ENCODE data around the gene NOX5.

Gene NOX5

DNA sequence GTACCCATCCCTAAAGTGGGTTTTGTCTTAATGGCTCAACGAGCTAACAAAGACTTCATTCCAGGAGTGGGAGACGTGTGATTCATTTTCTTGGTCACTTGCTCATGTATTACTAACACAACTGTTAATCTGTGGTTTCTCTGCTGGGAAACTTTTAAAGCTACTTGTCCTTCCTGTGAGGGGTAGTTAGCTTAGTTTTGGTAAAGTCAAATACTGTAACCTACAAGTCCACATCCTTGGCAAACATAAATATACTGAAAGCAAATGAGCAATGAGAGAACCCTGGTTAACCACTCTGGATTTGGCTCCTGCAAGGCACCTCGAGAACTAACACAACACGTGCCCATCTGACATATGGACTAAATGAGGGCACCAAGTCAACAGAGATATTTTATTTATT lies 19.9 kb downstream of the NOX5 start:
- TF ChIP-seq, protein P1, sequence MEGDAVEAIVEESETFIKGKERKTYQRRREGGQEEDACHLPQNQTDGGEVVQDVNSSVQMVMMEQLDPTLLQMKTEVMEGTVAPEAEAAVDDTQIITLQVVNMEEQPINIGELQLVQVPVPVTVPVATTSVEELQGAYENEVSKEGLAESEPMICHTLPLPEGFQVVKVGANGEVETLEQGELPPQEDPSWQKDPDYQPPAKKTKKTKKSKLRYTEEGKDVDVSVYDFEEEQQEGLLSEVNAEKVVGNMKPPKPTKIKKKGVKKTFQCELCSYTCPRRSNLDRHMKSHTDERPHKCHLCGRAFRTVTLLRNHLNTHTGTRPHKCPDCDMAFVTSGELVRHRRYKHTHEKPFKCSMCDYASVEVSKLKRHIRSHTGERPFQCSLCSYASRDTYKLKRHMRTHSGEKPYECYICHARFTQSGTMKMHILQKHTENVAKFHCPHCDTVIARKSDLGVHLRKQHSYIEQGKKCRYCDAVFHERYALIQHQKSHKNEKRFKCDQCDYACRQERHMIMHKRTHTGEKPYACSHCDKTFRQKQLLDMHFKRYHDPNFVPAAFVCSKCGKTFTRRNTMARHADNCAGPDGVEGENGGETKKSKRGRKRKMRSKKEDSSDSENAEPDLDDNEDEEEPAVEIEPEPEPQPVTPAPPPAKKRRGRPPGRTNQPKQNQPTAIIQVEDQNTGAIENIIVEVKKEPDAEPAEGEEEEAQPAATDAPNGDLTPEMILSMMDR (IDR thresholded peaks at IDR 0.05; ENCODE audit: low read depth, low read length) = no peak
- no peak for DNase-seq (ENCODE audit: extremely low read depth, low read depth)

GRCh38 chr15:69035205-69035917 lies 20.9 kb downstream of the NOX5 start:
- TF ChIP-seq, protein P1 (IDR thresholded peaks at IDR 0.05; ENCODE audit: low read depth, low read length) = no peak
- DNase-seq (ENCODE audit: extremely low read depth, low read depth) = no peak

GRCh38 chr15:69035918-69036258 lies 21.4 kb downstream of the NOX5 start:
- no peak for DNase-seq (ENCODE audit: extremely low read depth, low read depth)
- TF ChIP-seq, protein P1 (IDR thresholded peaks at IDR 0.05; ENCODE audit: low read depth, low read length) = no peak

- no peak for DNase-seq (ENCODE audit: extremely low read depth, low read depth)
- TF ChIP-seq, protein P1 (IDR thresholded peaks at IDR 0.05; ENCODE audit: low read depth, low read length) = no peak
Observed at GRCh38 chr15:69036826-69037225, 22.3 kb downstream of the NOX5 start.

DNA sequence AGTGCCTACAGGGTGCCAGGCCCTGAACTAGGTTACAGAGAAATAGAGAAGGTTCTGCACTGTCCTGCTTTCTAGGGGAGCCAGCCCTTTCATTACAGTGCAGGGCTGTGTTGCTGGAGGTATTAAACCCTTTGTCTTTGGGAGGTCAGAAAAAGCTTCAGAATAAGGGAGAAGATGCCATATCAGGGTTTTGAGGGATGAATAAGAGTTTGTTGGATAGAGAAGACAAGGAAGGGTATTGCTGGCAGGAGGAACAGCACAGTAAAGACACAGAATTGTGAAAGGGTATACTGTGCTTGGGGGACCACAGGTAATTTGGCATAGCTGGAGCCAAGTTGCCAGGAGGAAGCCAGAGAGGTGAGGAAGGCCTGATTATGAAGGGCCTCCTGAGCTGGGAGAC lies 23.0 kb downstream of the NOX5 start:
- no peak for DNase-seq (ENCODE audit: extremely low read depth, low read depth)
- TF ChIP-seq, protein P1 (IDR thresholded peaks at IDR 0.05; ENCODE audit: low read depth, low read length) = no peak

- TF ChIP-seq, protein P1 (IDR thresholded peaks at IDR 0.05; ENCODE audit: low read depth, low read length) = no peak
Observed at GRCh38 chr15:69037977-69038376, 23.5 kb downstream of the NOX5 start.

DNA sequence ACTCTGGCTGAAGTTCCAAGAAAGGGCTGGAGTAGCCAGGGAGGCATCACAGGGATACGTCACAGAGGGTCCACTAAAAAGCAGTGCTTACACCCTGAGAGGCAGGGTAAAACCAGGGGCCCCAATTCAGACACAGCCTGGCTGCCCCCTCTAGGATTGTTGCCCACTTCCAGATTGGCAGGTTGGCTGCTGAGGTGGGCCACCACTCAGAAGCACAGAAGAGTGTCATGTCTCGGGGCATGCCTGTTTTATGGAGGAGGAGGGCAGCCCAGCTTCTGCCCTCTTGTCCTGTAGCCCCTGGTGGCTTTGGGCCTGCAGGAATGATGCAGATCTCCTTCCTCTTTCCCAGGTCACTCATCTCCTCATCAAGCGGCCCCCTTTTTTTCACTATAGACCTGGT lies 24.0 kb downstream of the NOX5 start:
- no peak for DNase-seq (ENCODE audit: extremely low read depth, low read depth)
- TF ChIP-seq, protein P1 (IDR thresholded peaks at IDR 0.05; ENCODE audit: low read depth, low read length) = no peak

More at GRCh38 chr15:69037977-69038376, 23.5 kb downstream of the NOX5 start:
- DNase-seq (ENCODE audit: extremely low read depth, low read depth) = no peak

All from AG09319 (cell line).